Measurements from ENCODE around the gene FBXW7.

DNA sequence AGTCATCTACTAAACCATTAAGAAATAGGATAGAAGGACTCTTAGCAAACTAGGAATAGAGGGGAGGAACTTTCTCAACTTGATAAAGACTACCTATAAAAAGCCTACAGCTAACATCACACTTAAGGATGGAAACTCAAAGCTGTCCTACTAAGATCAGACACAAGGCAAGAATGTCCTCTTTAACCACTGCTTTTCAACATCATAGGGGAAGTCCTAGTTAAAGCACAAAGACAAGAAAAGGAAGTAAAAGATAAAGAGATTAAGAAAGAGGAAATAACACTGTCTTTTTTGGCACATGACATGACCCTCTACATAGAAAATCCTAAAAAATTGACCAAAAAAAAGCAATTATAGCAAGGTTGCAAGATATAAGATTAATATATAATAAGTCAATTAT lies 136.6 kb downstream of the FBXW7 start:
- TF ChIP-seq, protein P1, sequence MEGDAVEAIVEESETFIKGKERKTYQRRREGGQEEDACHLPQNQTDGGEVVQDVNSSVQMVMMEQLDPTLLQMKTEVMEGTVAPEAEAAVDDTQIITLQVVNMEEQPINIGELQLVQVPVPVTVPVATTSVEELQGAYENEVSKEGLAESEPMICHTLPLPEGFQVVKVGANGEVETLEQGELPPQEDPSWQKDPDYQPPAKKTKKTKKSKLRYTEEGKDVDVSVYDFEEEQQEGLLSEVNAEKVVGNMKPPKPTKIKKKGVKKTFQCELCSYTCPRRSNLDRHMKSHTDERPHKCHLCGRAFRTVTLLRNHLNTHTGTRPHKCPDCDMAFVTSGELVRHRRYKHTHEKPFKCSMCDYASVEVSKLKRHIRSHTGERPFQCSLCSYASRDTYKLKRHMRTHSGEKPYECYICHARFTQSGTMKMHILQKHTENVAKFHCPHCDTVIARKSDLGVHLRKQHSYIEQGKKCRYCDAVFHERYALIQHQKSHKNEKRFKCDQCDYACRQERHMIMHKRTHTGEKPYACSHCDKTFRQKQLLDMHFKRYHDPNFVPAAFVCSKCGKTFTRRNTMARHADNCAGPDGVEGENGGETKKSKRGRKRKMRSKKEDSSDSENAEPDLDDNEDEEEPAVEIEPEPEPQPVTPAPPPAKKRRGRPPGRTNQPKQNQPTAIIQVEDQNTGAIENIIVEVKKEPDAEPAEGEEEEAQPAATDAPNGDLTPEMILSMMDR (IDR thresholded peaks at IDR 0.05) = no peak
- no peak for TF ChIP-seq EZH2 (IDR thresholded peaks at IDR 0.05; ENCODE audit: borderline replicate concordance, insufficient read depth, low read depth, low read length, poor library complexity, severe bottlenecking)
